ENCODE results near the gene MAP7D2. TPM values are rescaled to one million over a fixed set of nuclear protein-coding genes. Genes with fewer than 3 reads are reported as not detected.
A peak's percentile ranks its signal among the peaks of the same experiment; 100 is the strongest.

Gene MAP7D2
- total RNA-seq, 1 experiment from 2014 or later: 45.4 TPM

- DNase-seq: no peak
- 0 out of 2 replicates have a peak, but pooled peaks cover 3% of the 10 kb centered on the region for H3K4me1 ChIP-seq
- TF ChIP-seq CTCF (IDR thresholded peaks at IDR 0.05; ENCODE audit: insufficient read depth in 1 of 2, low read depth in 1 of 2, low read length in 1 of 2, severe bottlenecking in 1 of 2, unreplicated experiment in 1 of 2): no peak
- Mint-ChIP-seq H3K36me3 (ENCODE audit: insufficient read depth, unreplicated experiment) (peaks cover 21% of the 10 kb centered on the region), H3K4me1 (ENCODE audit: low read depth, unreplicated experiment) (no peaks in the 10 kb centered on the region), H3K27ac (ENCODE audit: unreplicated experiment) (no peak overlapping the region), H3K9me3 (ENCODE audit: unreplicated experiment) (no peaks in the 10 kb centered on the region), H3K27me3 (ENCODE audit: insufficient read depth, unreplicated experiment) (no peaks in the 10 kb centered on the region), H3K4me3 (ENCODE audit: unreplicated experiment) (no peak overlapping the region)
- H3K27me3 ChIP-seq (replicated peaks; ENCODE audit: control insufficient read depth, insufficient read depth, low read length): no peaks in the 10 kb centered on the region
- H3K9me3 ChIP-seq: no peaks in the 10 kb centered on the region
- H3K4me3 ChIP-seq (ENCODE audit: low read depth, low read length): no peak overlapping the region
- H3K36me3 ChIP-seq (ENCODE audit: control insufficient read depth, insufficient read depth, low read length): no peaks in the 10 kb centered on the region
- BruUV-seq (replicated peaks): no TSS peak
- ChIA-PET POLR2A (no interaction called here), CTCF (no interaction called here)
- intact Hi-C loops (cut with micrococcal nuclease; ENCODE audit: unreplicated experiment): no loop called here
Observed at GRCh38 chrX:20144491-20144890, 27.8 kb upstream of the MAP7D2 start.

GRCh38 chrX:20143561-20143960 lies 26.9 kb upstream of the MAP7D2 start:
- peak in 1 of 2 experiments; percentile 11 for DNase-seq
- Mint-ChIP-seq H3K4me3 (ENCODE audit: unreplicated experiment) (no peak overlapping the region), H3K27ac (ENCODE audit: unreplicated experiment) (no peak overlapping the region), H3K4me1 (ENCODE audit: low read depth, unreplicated experiment) (no peaks in the 10 kb centered on the region), H3K36me3 (ENCODE audit: insufficient read depth, unreplicated experiment) (peaks cover 29% of the 10 kb centered on the region), H3K27me3 (ENCODE audit: insufficient read depth, unreplicated experiment) (no peaks in the 10 kb centered on the region), H3K9me3 (ENCODE audit: unreplicated experiment) (no peaks in the 10 kb centered on the region)
- intact Hi-C loops (cut with micrococcal nuclease; ENCODE audit: unreplicated experiment): no loop called here
- ChIA-PET CTCF (no interaction called here), POLR2A (no interaction called here)
- no peaks in the 10 kb centered on the region for H3K27me3 ChIP-seq (replicated peaks; ENCODE audit: control insufficient read depth, insufficient read depth, low read length)
- no peak for TF ChIP-seq CTCF (IDR thresholded peaks at IDR 0.05; ENCODE audit: insufficient read depth in 1 of 2, low read depth in 1 of 2, low read length in 1 of 2, severe bottlenecking in 1 of 2, unreplicated experiment in 1 of 2)
- H3K9me3 ChIP-seq: no peaks in the 10 kb centered on the region
- no peaks in the 10 kb centered on the region for H3K36me3 ChIP-seq (ENCODE audit: control insufficient read depth, insufficient read depth, low read length)
- H3K4me3 ChIP-seq (ENCODE audit: low read depth, low read length): no peak overlapping the region
- no TSS peak for BruUV-seq (replicated peaks)
- 0 out of 2 replicates have a peak, but pooled peaks cover 9% of the 10 kb centered on the region for H3K4me1 ChIP-seq

- peak overlapping the region; percentile 19 for H3K27ac Mint-ChIP-seq (ENCODE audit: unreplicated experiment)
- peaks cover 28% of the 10 kb centered on the region for H3K36me3 Mint-ChIP-seq (ENCODE audit: insufficient read depth, unreplicated experiment)
- BruUV-seq (replicated peaks): no TSS peak
- ChIA-PET CTCF (no interaction called here), POLR2A (no interaction called here)
- H3K27me3 Mint-ChIP-seq (ENCODE audit: insufficient read depth, unreplicated experiment): no peaks in the 10 kb centered on the region
- Histone ChIP-seq H3K36me3 (ENCODE audit: control insufficient read depth, insufficient read depth, low read length) (no peaks in the 10 kb centered on the region), H3K9me3 (no peaks in the 10 kb centered on the region), H3K27me3 (replicated peaks; ENCODE audit: control insufficient read depth, insufficient read depth, low read length) (no peaks in the 10 kb centered on the region), H3K4me1 (0 out of 2 replicates have a peak, but pooled peaks cover 9% of the 10 kb centered on the region), H3K4me3 (ENCODE audit: low read depth, low read length) (no peak overlapping the region)
- TF ChIP-seq CTCF (IDR thresholded peaks at IDR 0.05; ENCODE audit: insufficient read depth in 1 of 2, low read depth in 1 of 2, low read length in 1 of 2, severe bottlenecking in 1 of 2, unreplicated experiment in 1 of 2): no peak
- peak overlapping the region; percentile 47 for H3K4me3 Mint-ChIP-seq (ENCODE audit: unreplicated experiment)
- no peak for DNase-seq
- no peaks in the 10 kb centered on the region for H3K4me1 Mint-ChIP-seq (ENCODE audit: low read depth, unreplicated experiment)
- H3K9me3 Mint-ChIP-seq (ENCODE audit: unreplicated experiment): no peaks in the 10 kb centered on the region
- intact Hi-C loops (cut with micrococcal nuclease; ENCODE audit: unreplicated experiment): no loop called here
Observed at GRCh38 chrX:20143111-20143510, 26.4 kb upstream of the MAP7D2 start.
